ENCODE data around the gene MIOX.
"Not testable (repeated sequence)": the region's sequence is repeated elsewhere in the genome, so short reads cannot be mapped to it uniquely, and the experiment has no call there.

MIOX gene

DNA sequence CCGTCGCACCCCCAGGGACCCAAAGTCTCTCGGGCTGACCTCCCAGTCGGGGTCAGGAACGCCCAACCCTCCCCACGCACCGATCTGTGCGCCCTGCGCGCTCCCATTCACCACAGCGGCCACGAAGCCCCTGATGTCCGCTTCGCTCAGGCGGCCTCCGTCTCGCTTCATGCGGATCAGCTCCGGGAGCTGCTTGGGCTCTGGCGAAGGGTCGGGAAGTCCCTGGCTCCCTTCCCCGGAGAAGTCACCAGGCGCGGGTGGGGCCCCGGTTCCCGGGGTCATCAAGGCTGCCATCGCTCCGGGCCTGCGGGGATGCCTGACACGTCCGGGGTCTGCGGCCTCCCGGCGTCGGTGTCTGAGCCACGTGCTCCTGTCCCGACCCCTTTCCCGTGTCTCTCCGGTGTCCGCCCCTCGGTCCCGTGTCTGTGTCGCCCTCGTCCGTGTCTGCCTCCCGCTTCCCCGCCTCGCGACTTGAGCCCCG is 42.8 kb downstream of the MIOX start:
- no peaks in the 10 kb centered on the region for H3K36me3 ChIP-seq (ENCODE audit: insufficient read depth, low read length)
- WGBS: 28% methylated on average over 50 of the region's 50 CpGs
- no peak overlapping the region for H3K9ac ChIP-seq (ENCODE audit: low read depth, low read length)
- H3K27me3 ChIP-seq (ENCODE audit: insufficient read depth, low read length): peaks cover 75% of the 10 kb centered on the region
- H3K4me3 ChIP-seq (ENCODE audit: low read length): peak overlapping the region; percentile 53; the same call in 1 of the 2 replicates
- no peak overlapping the region for H3K27ac ChIP-seq (ENCODE audit: low read depth, low read length)
- no peaks in the 10 kb centered on the region for H3K9me3 ChIP-seq (ENCODE audit: insufficient read depth, low read depth, low read length)
- H3K4me1 ChIP-seq (ENCODE audit: insufficient read depth, low read length): no peaks in the 10 kb centered on the region; the same call in 1 of the 2 replicates

DNA sequence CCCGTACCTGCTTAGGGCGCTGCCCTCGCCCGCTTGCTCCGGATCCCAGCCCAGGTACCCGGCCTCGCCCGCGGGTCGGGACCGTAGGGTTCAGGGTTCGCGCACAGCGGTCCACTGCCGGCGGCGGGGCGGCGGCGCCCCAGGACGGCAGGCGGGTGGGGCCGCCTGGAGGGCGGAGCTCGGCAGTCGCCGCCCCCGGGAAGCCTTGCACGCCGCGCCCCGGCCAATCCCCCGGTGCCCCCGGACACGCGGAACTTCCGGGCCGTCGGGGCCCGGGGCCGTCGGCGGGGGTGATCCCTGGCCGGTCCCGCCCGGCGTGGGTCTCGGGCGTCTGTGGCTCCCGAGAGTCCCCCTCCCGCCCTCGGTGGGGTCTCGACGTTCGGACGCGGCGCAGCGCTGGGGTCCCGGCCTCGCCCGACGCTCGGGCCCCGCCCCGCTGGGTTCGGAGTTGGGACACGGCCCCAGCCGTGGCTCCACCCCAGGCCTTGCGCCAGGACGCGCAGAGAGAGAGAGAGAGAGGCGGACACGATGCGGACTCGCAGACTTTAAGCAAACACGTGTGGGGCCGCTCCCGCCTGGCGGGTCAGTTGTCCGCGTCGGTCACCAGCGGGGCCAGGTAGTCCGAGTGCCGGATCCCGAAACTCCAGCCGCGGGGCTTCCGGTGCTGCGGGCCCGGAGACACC is 43.4 kb downstream of the MIOX start, which contains the start of gene TYMP:
TYMP (minus strand) TSS at position 116 of the 683 bp plus-strand sequence. CDS start 303 bp downstream, outside the sequence.
- Histone ChIP-seq H3K36me3 (ENCODE audit: insufficient read depth, low read length) (no peaks in the 10 kb centered on the region), H3K9me3 (ENCODE audit: insufficient read depth, low read depth, low read length) (no peaks in the 10 kb centered on the region), H3K4me3 (ENCODE audit: low read length) (peak within 1 kb of the TSS; percentile 53), H3K4me1 (ENCODE audit: insufficient read depth, low read length) (no peaks in the 10 kb centered on the region), H3K27me3 (ENCODE audit: insufficient read depth, low read length) (peaks cover 75% of the 10 kb centered on the region), H3K9ac (ENCODE audit: low read depth, low read length) (no peak within 1 kb of the TSS), H3K27ac (ENCODE audit: low read depth, low read length) (no peak within 1 kb of the TSS)
- whole genome bisulfite sequencing: 5% methylated on average over 92 of the region's 92 CpGs

DNA sequence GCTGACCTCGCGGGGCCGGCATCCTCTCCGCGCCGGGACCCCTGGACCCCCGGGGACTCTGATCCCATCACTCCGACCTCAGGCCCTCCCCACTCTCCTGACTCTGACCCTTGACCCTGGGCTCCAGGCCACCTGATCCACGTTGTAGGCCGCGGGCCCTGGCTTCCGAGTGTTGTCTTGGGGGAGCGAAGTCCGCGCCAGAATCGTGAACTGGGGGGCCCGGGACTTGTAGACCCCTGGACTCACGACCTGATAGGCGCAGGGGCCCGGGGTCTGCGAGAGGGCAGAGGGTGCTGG is 43.9 kb downstream of the MIOX start:
- 8% methylated on average over 21 of the region's 21 CpGs for WGBS
- Histone ChIP-seq H3K4me3 (ENCODE audit: low read length) (peak overlapping the region; percentile 53), H3K27me3 (ENCODE audit: insufficient read depth, low read length) (peaks cover 75% of the 10 kb centered on the region), H3K4me1 (ENCODE audit: insufficient read depth, low read length) (no peaks in the 10 kb centered on the region), H3K36me3 (ENCODE audit: insufficient read depth, low read length) (no peaks in the 10 kb centered on the region), H3K9me3 (ENCODE audit: insufficient read depth, low read depth, low read length) (no peaks in the 10 kb centered on the region), H3K9ac (ENCODE audit: low read depth, low read length) (no peak overlapping the region), H3K27ac (ENCODE audit: low read depth, low read length) (no peak overlapping the region)

DNA sequence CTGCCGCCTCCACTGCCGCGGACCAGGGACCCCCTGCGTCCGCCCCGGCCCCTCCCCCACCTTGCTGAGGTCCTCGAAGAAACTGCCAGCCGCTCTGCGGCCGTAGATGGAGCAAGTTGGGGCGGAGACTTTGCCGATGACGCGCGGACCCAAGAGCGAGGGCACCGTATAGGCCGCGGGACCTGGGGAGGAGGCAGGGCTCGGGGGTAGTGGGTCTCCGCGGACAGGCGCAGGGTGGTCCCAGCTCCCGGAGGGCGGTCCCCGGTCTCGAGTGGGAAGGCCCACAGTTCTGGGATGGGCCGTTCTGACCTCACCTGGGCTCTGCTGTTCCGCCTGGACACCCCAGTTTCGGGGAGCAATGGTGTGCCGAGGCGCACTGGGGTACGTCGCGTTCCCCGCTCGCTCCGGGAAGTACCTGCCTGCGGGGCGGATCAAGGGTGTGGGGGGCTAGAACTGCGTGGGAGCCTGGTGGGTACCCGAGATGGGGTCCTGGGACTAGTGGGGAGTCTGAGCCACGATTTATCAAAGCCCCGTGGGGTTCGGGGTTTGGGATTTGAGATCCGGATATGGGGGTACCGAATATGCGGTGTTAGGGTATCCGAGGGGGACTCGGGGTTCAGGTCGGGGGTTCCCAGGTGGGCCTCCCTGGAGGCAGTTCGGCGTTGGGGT is 44.4 kb downstream of the MIOX start:
- Histone ChIP-seq H3K4me3 (ENCODE audit: low read length) (peak overlapping the region; percentile 53), H3K9me3 (ENCODE audit: insufficient read depth, low read depth, low read length) (no peaks in the 10 kb centered on the region), H3K27ac (ENCODE audit: low read depth, low read length) (no peak overlapping the region), H3K36me3 (ENCODE audit: insufficient read depth, low read length) (no peaks in the 10 kb centered on the region), H3K27me3 (ENCODE audit: insufficient read depth, low read length) (peaks cover 76% of the 10 kb centered on the region), H3K9ac (ENCODE audit: low read depth, low read length) (no peak overlapping the region), H3K4me1 (ENCODE audit: insufficient read depth, low read length) (no peaks in the 10 kb centered on the region)
- 13% methylated on average over 53 of the region's 53 CpGs for WGBS

DNA sequence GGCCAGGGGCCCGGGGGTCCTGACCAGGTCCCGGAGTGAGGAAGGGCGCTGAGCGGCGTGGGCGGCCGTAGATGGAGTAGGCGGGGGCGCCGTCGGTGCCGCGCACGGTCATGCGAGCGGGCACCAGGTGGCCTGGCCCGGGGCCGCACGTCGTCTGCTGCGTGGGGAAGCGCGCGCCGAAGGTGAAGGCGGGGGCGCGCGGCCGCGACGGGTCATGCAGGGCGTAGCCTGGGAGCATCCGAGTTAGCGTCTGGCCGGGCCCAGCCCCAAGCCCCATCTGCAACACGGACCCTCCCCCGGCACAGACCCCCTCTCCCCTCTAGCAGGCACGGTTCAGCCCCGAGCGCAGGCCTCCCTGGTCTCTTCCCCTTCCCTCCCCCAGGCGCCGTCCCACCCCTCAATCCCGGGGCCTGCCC is 44.9 kb downstream of the MIOX start:
- Histone ChIP-seq H3K36me3 (ENCODE audit: insufficient read depth, low read length) (no peaks in the 10 kb centered on the region), H3K27me3 (ENCODE audit: insufficient read depth, low read length) (peaks cover 76% of the 10 kb centered on the region), H3K9me3 (ENCODE audit: insufficient read depth, low read depth, low read length) (no peaks in the 10 kb centered on the region), H3K4me3 (ENCODE audit: low read length) (peak overlapping the region; percentile 53), H3K4me1 (ENCODE audit: insufficient read depth, low read length) (no peaks in the 10 kb centered on the region), H3K9ac (ENCODE audit: low read depth, low read length) (no peak overlapping the region; the same call in 1 of the 2 replicates), H3K27ac (ENCODE audit: low read depth, low read length) (no peak overlapping the region)
- 3% methylated on average over 44 of the region's 44 CpGs for WGBS

DNA sequence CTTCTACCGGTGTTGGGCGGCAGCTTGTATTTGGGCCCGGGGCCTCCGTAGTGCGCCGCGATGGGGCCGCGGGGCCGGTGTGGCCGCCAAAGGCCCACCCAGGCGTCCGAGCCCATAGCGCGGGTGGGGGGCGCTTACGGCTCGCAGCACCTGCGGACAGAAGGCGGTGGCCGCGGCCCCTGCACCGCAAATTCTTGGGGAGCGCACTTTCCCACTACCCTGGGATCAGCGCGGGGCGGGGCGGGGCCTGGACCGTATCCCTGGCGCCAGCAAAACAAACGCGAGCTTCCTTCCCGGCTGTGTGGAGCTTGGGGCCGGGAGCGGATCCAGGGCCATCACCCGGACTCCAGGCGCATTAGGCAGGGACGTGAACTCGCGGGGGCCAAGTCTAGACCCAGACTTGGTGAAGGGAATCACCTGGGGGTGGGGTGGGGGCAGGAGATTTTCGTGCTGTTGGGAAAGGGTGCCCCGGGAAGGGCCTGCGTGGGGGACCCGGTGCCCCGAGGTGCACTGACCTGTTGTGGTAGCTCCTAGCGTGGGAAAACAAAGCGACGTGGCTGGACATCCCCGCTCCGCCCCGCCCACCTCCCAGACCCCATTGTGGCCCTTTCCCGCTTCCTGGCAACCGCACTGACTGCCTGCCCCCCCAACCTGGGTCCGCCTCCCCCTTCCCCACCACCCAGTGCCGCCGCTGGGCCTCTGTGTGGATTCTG is 45.5 kb downstream of the MIOX start:
- H3K4me1 ChIP-seq (ENCODE audit: insufficient read depth, low read length): no peaks in the 10 kb centered on the region
- H3K27ac ChIP-seq (ENCODE audit: low read depth, low read length): no peak overlapping the region
- H3K27me3 ChIP-seq (ENCODE audit: insufficient read depth, low read length): peaks cover 70% of the 10 kb centered on the region
- H3K4me3 ChIP-seq (ENCODE audit: low read length): peak overlapping the region; percentile 53
- no peaks in the 10 kb centered on the region for H3K9me3 ChIP-seq (ENCODE audit: insufficient read depth, low read depth, low read length)
- 8% methylated on average over 54 of the region's 56 CpGs for WGBS
- H3K36me3 ChIP-seq (ENCODE audit: insufficient read depth, low read length): no peaks in the 10 kb centered on the region
- peak overlapping the region; percentile 36; the same call in 1 of the 2 replicates for H3K9ac ChIP-seq (ENCODE audit: low read depth, low read length)

DNA sequence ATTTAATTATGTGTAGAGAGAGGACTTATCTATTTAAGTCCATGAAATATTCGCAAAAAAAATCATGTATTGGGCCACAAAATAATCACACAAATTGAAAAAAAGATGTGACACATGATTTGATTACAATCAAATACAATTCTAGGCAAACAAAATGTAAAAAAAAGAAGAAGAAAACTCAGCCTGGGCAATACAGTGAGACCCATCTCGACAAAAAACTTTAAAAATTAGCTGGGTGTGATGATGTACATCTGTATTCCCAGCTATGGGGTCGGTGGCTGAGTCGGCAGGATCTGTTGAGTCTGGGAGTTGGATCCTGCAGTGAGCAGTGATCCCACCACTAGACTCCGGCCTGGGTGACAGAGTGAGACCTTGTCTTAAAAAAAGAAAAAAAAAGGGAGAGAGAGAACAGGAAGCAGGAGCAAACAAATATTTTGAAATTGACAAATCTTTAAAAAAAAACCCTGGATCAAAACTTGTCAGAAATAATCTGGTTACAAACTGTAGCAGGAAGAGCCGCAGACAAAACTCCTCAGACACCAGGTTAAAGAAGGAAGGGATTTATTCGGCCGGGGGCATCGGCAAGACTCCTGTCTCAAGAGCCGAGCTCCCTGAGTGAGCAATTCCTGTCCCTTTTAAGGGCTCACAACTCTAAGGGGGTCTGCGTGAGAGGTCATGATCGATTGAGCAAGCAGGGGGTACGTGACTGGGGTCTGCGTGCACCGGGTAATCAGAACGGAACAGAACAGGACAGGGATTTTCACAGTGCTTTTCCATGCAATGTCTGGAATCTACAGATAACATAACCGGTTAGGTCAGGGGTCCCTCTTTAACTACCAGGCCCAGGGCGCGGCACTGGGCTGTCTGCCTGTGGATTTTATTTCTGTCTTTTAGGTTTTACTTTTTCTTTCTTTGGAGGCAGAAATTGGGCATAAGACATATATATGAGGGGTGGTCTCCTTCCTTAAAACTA is 46.5 kb downstream of the MIOX start:
- H3K4me1 ChIP-seq (ENCODE audit: insufficient read depth, low read length): no peaks in the 10 kb centered on the region
- WGBS: 95% methylated on average over 19 of the region's 19 CpGs
- H3K4me3 ChIP-seq (ENCODE audit: low read length): no peak overlapping the region
- H3K9me3 ChIP-seq (ENCODE audit: insufficient read depth, low read depth, low read length): no peaks in the 10 kb centered on the region
- no peak overlapping the region for H3K27ac ChIP-seq (ENCODE audit: low read depth, low read length)
- no peaks in the 10 kb centered on the region for H3K36me3 ChIP-seq (ENCODE audit: insufficient read depth, low read length)
- peaks cover 60% of the 10 kb centered on the region for H3K27me3 ChIP-seq (ENCODE audit: insufficient read depth, low read length)
- no peak overlapping the region for H3K9ac ChIP-seq (ENCODE audit: low read depth, low read length)

DNA sequence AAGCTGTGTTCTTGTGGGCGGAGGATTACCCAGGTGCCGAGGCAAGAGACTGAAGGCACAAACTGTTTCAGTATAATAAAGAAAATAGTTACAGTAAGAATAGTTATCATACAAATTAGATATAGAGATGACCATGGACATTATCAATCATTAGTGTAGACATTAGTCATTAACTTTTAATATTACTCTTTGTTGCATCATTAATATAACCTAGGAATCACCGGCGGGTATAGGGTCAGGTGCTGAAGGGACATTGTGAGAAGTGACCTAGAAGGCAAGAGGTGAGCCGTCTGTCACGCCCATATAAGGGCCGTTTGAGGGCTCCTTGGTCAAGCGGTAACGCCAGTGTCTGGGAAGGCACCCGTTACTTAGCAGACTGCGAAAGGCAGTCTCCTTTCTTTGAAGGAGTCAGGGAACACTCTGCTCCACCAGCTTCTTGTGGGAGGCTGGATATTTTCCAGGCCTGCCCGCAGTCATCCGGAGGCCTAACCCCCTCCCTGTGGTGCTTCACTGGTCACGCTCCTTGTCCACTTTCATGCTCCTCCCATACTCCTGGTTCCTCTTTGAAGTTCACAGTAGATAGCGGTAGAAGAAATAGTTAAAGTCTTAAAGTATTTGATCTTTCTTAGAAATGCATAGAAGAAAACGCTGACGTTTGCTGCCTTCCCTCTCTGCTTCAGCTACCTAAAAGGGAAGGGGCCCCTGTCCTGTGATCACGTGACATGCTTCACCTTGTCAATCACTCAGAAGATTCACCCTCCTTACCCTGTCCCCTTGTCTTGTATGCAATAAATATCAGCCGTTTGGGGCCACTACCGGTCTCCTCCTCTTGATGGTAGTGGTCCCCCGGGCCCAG is 47.4 kb downstream of the MIOX start:
- 64% methylated on average over 19 of the region's 21 CpGs for whole genome bisulfite sequencing

DNA sequence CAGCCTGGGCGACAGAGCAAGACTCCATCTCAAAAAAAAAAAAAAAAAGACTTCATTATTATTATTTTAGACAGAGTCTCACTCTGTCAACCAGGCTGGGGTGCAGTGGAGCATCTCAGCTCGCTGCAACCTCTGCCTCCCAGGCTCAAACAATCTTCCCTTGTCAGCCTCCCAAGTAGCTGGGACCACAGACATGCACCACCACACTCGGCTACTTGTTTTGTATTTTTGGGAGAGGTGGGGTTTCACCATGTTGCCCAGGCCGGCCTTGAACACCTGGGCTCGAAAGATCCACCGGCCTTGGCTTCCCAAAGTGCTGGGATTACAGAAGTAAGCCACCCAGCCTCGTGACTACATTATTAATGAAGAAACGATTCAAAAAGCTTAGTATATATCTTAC is 48.5 kb downstream of the MIOX start:
- H3K27me3 ChIP-seq (ENCODE audit: insufficient read depth, low read length): peaks cover 40% of the 10 kb centered on the region
- no peak overlapping the region for H3K9ac ChIP-seq (ENCODE audit: low read depth, low read length)
- no peak overlapping the region for H3K27ac ChIP-seq (ENCODE audit: low read depth, low read length)
- no peak overlapping the region for H3K4me3 ChIP-seq (ENCODE audit: low read length)
- H3K36me3 ChIP-seq (ENCODE audit: insufficient read depth, low read length): no peaks in the 10 kb centered on the region
- WGBS: 96% methylated on average over 5 of the region's 8 CpGs
- no peaks in the 10 kb centered on the region for H3K4me1 ChIP-seq (ENCODE audit: insufficient read depth, low read length)
- no peaks in the 10 kb centered on the region for H3K9me3 ChIP-seq (ENCODE audit: insufficient read depth, low read depth, low read length)

More for the DNA sequence above, 47.4 kb downstream of the MIOX start:
- H3K27me3 ChIP-seq (ENCODE audit: insufficient read depth, low read length): peaks cover 50% of the 10 kb centered on the region
- not testable (repeated sequence) for H3K4me1 ChIP-seq (ENCODE audit: insufficient read depth, low read length); H3K36me3 ChIP-seq (ENCODE audit: insufficient read depth, low read length); H3K9me3 ChIP-seq (ENCODE audit: insufficient read depth, low read depth, low read length); H3K9ac ChIP-seq (ENCODE audit: low read depth, low read length); H3K4me3 ChIP-seq (ENCODE audit: low read length); H3K27ac ChIP-seq (ENCODE audit: low read depth, low read length)

DNA sequence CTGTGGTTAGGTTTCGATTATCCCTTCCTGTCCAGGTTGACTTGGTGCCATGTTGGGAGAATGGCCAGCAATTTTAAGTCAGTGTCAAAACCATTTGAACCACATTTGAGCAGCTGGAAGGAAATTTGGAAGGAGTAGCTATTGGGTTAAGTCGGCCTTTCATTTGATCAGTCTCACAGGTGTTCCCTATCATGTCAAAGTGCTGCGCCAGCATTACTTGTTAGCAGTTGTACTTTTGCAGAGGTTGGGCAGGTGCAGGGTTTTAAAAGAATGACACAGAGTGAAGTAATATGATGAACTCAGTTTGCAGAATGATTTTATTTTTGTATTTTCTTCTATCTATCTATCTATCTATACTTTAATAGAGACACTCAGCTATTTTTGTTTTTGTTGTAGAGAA is 49.6 kb downstream of the MIOX start:
- Histone ChIP-seq H3K36me3 (ENCODE audit: insufficient read depth, low read length) (no peaks in the 10 kb centered on the region), H3K4me1 (ENCODE audit: insufficient read depth, low read length) (no peaks in the 10 kb centered on the region), H3K27me3 (ENCODE audit: insufficient read depth, low read length) (peaks cover 29% of the 10 kb centered on the region), H3K4me3 (ENCODE audit: low read length) (no peak overlapping the region), H3K9ac (ENCODE audit: low read depth, low read length) (no peak overlapping the region), H3K9me3 (ENCODE audit: insufficient read depth, low read depth, low read length) (no peaks in the 10 kb centered on the region), H3K27ac (ENCODE audit: low read depth, low read length) (no peak overlapping the region)
- 95% methylated on average over 3 of the region's 3 CpGs for WGBS

Measured in HUES64 (cell line).